Right forelimb (tissue), 1 donor: ENCODE results near the gene FNTB.

Experiments used
- DNase-seq: peaks from one replicate; pipeline ENCODE4 v3.0.0-alpha.2; 2018

Gene FNTB

GRCh38 chr14:64953661-64954060 lies 33.0 kb upstream of the FNTB start:
- DNase-seq = no peak

- no peak for DNase-seq
Measured at GRCh38 chr14:64954491-64955240, 32.0 kb upstream of the FNTB start.

DNA sequence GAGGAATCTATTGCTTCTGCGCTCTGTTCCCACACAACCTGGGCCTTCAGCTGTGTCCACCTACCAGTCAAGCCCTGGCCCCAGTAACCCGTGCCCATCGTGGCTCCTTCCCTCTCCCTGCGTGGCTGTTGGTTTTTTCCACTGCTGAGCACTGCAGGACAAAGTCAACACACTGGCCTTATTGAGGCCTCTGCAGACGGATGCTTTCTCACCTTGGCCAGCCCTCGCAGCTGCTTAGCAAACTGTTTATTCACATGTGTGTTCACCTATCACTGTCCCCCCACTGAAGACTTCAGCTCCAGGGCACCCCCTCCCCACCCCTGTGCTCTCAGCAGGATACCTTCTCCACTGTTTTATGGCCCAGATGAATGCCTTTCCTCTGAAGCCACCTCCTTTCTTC lies 31.4 kb upstream of the FNTB start:
- no peak for DNase-seq

DNA sequence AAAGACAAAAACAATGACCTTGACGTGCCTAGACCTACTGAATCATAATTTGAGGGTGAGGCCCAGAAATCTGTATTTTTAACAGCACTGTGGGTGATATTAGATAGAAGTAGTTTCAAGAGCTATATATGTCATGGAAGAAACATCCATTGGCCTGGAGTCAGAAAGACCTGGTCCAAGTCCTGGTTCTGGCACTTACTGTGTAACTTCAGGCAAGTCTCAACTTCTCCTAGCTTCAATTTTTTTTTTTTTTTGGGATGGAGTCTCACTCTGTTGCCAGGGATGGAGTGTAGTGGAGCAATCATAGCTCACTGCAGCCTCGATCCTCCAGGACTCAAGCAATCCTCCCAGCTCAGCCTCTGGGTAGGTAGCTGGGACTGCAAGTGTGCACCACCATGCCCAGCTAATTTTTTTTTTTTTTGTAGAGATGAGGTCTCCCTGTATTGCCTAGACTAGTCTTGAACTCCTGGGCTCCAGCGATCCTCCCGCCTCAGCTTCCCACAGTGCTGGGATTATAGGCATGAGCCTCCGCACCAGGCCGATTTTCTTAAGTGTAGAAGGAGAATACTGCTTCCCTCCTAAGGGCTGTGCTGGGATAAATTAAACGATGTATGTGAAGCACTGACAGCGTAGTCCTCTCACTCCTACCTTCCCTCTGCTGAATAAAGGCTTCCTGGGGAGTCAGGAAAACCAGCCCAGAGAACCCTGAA lies 29.8 kb upstream of the FNTB start:
- no peak for DNase-seq

DNA sequence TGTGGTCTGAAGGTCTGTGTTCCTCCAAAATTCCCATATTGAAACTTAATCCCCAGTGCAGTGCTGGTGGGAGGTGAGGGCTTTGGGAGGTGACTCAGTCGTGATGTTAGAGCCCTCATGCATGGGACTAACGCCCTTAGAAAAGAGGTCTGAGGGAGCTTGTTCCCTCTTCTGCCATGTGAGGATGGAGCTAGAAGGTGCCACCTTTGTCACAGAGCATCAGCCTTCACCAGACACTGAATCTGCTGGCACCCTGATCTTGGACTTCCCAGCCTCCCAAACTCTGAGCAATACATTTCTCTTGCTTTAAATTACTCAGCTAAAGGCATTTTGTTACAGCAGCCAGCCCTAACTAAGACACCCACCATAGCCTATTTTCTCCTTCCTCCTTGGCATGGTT lies 28.5 kb upstream of the FNTB start:
- no peak for DNase-seq

- no peak for DNase-seq
Measured at GRCh38 chr14:64958743-64959142, 28.0 kb upstream of the FNTB start.

DNA sequence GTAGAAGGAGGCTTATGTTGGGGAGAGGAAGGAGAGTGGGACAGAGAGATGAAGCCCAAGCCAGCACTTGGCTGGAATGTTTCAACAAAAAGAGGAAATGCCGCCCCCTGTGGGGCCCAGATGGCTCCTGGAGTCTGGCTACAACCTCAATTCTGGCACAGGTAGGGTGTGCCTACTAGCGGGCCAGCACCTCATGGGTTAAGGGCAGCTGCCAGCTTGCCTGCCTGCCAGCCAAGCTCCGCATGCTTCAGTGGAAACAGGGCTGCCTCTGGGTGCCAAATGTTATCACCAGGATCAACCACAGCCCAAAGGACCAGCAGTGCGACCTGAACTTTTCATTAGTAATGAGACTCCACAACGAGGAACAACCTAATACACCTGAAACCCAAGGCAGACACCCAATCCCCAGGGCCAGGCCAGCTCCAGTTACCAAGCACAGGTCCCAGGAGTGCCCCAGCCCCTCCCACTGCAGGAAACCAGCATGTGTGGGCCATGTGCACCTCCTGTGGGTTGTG lies 25.9 kb upstream of the FNTB start:
- no peak for DNase-seq

DNA sequence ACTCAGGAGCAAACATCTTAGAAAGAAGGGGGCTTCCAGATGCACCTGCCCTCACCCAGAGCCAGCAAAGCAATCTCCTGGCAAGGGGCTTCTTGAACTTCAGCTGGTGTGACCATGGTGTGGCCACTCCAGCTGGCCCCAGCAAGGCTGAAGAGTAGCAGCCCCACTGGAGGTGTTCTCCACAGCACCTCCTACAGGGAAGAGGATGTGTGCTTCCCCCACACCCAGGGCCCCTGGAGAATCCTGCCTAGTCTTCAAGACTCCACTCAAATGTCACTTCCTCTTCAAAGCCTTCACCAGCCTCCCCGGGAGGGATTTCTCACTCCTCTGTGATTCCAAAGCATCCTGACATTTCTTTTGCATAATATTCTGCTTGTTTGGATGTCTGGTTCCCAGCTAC lies 23.1 kb upstream of the FNTB start:
- DNase-seq = no peak

DNA sequence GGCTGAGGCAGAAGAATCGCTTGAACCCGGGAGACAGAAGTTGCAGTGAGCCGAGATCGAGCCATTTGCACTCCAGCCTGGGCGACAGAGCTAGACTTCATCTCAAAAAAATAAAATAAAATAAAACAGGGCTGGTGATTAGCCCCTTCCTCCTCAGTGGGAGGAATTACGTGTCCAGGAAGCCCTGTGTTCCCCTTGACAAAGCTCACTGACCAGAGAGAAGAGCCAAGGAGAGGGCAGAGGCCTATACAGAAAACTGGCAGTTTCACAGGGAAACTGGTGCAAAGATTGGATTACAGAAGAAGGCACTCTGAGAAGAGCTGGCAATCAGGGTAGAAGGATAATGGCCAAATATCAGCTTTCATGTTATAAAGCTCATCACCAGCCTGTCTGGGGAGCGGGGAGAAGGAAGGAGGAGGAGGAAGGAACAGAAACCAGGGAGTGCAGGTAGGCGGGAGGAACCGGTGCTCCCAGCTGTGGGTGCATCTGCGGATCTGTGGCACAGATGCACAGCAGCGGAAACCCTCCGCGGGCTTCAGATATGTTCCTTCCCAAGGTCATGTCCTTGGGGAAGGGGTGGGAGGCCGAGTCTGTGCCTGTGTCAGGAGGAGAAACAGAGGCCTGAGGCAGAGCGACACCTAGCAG lies 21.2 kb upstream of the FNTB start:
- no peak for DNase-seq

GRCh38 chr14:64966976-64967375 lies 19.7 kb upstream of the FNTB start:
- no peak for DNase-seq

DNA sequence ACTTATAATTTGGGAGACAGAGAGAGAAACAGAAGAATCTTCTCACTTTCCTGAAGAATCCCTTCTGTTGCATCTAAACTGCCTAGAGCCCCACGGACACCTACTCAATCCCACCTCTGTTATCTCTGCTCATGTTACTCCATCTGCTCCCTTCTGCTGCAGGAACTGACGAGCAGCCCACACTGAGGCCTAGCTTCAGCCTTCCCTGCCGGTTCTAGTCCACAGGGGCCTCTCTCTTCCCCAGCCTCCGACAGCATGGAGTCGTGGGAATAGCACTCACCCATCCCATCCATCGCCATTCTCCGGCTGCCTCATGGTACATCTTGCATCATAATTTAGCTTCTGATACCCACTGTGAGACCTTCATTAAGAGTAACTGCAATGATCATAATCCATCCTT lies 18.5 kb upstream of the FNTB start:
- no peak for DNase-seq

GRCh38 chr14:64968651-64969050 lies 18.0 kb upstream of the FNTB start:
- no peak for DNase-seq

DNA sequence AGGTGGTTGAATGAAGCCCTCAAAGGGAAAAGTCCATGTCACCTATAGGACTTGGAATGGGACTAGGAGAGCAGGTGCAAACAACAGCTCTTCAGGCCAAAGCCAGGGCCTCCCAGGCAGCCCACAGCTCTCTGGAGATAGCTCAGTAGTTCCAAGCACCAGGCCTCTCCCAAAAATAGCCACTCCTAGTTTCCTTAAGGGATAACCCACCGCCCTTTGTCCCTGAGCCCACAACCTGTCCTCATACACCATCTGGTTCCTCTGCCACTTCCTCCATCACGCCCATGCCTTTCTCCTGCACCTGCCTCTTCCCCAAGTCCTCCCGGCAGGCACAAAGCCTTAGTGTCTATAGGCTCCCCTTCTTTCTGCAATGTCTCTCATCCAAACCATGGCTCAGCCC lies 16.7 kb upstream of the FNTB start:
- no peak for DNase-seq

DNA sequence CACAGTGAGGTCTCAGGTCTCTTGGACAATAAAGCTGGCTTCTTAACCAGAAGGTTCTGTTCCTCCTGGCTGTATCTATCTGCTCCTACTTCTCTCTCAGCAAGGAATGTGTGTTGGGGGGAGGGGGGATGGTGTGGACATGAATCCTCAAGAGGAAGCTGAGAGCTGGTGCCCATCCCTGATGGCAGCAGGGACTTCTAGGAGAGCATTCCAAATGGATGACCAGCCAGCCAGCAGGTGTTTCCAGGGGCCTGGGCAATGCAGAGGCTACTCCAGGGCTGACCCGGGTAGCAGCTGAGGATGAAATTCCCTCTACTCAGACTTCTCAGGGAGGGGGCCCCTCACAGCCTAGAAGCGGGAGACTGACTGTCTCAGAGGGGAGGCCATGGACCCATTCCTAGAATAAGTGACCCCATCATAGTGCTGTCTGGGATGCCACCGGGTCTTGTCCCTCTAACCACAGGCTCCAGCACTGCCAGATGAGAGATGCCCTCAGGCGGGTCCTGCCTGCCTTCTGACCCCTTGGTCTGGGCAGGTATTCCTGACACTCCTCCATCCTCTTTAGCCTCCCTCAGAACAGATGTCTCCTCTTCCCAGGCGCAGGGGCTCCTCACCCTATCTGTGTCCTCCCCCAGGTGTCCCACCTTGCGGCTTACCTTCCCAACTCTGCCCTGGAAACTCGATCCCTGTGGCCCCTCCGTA lies 15.8 kb upstream of the FNTB start:
- DNase-seq = no peak

DNA sequence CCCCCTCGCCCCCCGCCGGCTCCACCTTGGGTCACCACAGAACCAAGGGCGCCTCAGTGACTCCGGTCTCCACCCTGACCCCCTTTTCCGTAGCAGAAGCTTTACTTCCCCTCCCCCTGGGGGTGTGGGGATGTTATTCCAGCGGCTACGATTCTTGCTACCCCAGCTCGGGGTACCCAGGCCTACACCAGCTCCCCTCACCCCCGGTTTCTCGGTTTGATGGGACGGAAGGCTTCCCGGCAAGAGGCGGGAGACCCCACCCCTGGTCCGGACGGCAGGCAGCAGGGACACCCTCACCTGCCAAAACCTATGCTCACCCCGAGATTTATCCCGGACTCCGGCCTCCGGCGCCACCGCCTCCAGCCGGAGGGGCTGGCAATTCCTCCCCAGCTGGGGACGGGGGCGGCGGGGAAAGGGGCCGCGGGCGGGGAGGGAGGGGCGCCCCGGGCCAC lies 15.2 kb upstream of the FNTB start:
- no peak for DNase-seq

DNA sequence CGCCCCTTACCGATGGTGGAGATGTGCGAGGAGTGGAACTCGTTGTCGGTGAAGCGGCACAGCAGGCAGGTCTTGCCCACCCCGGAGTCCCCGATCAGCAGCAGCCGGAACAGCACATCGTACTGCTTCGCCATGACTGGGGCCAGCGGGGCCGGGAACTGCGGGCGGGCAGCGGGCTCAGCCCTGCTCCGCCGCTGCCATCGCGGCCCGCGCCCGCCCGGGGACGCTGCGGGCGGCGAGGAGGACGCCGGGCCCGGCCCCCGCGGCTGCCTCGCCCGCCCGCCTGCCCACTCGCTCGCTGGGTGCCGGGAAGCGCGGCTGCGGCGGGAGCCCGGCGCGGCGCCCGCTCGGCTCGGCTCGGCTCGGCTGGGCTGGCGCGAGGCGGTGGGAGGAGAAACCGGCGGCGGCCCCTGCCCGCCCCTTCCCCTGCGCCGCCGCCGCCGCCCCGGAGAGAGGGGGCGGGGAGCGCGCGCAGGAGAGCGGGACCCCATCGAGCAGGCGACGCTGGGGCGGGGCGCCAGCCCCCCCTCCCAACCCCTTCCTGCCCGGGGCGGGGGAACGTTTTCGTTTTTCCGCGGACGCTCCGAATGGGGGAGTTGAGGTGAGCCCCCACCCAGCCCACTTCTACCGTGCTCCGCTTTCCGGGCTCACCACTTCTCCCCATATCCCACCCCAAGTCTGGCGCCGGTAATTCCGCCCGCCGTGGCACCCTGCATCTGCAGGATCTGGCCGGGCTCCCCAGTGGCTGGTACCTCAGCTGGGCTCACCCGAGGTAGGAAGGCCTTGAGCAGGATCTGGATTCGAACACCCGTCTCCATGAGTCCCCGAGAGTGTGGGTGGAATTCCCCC lies 14.5 kb upstream of the FNTB start, which contains the start of gene RAB15:
TSS of gene RAB15 (minus strand) at position 394 of the 849 bp plus-strand sequence. CDS start at position 134, 260 bp downstream.
- DNase-seq = peak; percentile 75

GRCh38 chr14:64973026-64973442 lies 13.7 kb upstream of the FNTB start:
- DNase-seq = no peak

GRCh38 chr14:64973826-64974225 lies 12.9 kb upstream of the FNTB start:
- DNase-seq = no peak

DNA sequence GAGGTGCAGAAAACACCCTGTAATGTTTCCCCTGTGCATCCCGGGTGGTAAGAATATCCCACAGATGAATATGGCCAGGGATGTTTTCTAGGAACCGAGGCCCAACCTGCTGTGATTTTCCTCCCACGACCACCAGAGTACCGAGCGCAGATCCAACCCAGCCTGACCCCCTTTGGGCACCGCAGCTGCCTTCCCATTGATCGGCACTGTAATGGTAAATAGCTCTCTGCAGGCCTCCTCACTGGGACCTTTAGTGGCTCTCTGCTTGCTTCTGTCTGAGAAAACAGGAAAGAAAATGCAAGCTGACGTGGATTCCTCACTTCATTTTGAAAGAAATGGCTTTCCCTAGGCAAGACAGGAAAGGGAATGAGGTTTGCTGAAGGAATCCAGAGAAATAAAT lies 12.1 kb upstream of the FNTB start:
- DNase-seq = no peak

- no peak for DNase-seq
Measured at GRCh38 chr14:64979336-64980074, 7.2 kb upstream of the FNTB start.
